H1 (cell line): ENCODE data around the gene GCHFR. TPM values are rescaled to one million over a fixed set of nuclear protein-coding genes. Genes with fewer than 3 reads are reported as not detected.

ENCODE experiments used
- CTCF ChIA-PET: fragments of 300-600 bp; sonication (Branson Sonifier 250); formaldehyde crosslinking; loops from one replicate; lab custom pipeline; 2021; ENCODE audit not compliant: partially characterized antibody; lab: Charles Lee
- POLR2A ChIA-PET: fragments of 300-600 bp; sonication (Branson Sonifier 250); formaldehyde crosslinking; loops from one replicate; lab custom pipeline; 2021; ENCODE audit warnings: inconsistent platforms; ENCODE audit not compliant: partially characterized antibody; lab: Charles Lee
- DNase-seq, 2 experiments: peaks; one replicate each; pipeline versions ENCODE4 v3.0.0 to v3.0.0-alpha.2; 2010 to 2022; ENCODE audit warnings: low spot score in 2 of 2, low read depth in 1 of 2, mixed read lengths in 1 of 2
- FAIRE-seq: peaks from 2 replicates; lab custom pipeline; 2011; peaks lifted over from hg19 to GRCh38; lab: Jason Lieb, UNC
- H2AFZ ChIP-seq: 2 replicates; pipeline ENCODE4 v1.8.1; 2012; ENCODE audit warnings: low read length, inconsistent platforms
- H2AK5ac ChIP-seq: 2 replicates; pipeline ENCODE4 v1.6.1; 2013; ENCODE audit warnings: low read depth, low read length
- H2BK120ac ChIP-seq: replicated peaks from 2 replicates; pipeline ENCODE3; 2013; ENCODE audit warnings: low read depth, low read length, inconsistent platforms
- H2BK12ac ChIP-seq: 2 replicates; pipeline ENCODE4 v1.6.1; 2013; ENCODE audit warnings: low read depth, low read length
- H2BK15ac ChIP-seq: 2 replicates; pipeline ENCODE4 v1.6.1; 2013; ENCODE audit warnings: low read length
- H2BK20ac ChIP-seq: 2 replicates; pipeline ENCODE4 v1.6.1; 2013; ENCODE audit warnings: low read length
- H2BK5ac ChIP-seq: 2 replicates; pipeline ENCODE4 v1.6.1; 2013; ENCODE audit warnings: low read depth, low read length
- H3K14ac ChIP-seq: 2 replicates; pipeline ENCODE4 v1.6.1; 2013; ENCODE audit warnings: inconsistent platforms; ENCODE audit not compliant: insufficient read length
- H3K18ac ChIP-seq: 2 replicates; pipeline ENCODE4 v1.6.1; 2013; ENCODE audit warnings: low read length; ENCODE audit errors: extremely low read depth
- H3K23ac ChIP-seq: 2 replicates; pipeline ENCODE4 v1.6.1; 2013; ENCODE audit warnings: inconsistent platforms; ENCODE audit not compliant: insufficient read length
- H3K23me2 ChIP-seq: 2 replicates; pipeline ENCODE4 v1.6.1; 2013; ENCODE audit warnings: low read depth, low read length
- H3K27ac ChIP-seq: 2 replicates; pipeline ENCODE4 v1.6.1; 2011; ENCODE audit warnings: low read depth, low read length, inconsistent platforms
- H3K27me3 ChIP-seq, 4 experiments: replicated peaks in 1 of 4; 1 replicate in 1 of 4; 2 replicates in 3 of 4; pipeline versions ENCODE4 v1.6.1 to v1.8.1; 2011 to 2013; ENCODE audit warnings: low read length in 3 of 4, mild to moderate bottlenecking in 3 of 4, inconsistent platforms in 2 of 4, mixed read lengths in 2 of 4, moderate library complexity in 1 of 4; ENCODE audit not compliant: control insufficient read depth in 3 of 4, insufficient read depth in 3 of 4; ENCODE audit errors: extremely low read depth in 1 of 4
- H3K36me3 ChIP-seq, 4 experiments: 2 replicates each; pipeline versions ENCODE4 v1.6.1 to v1.8.1; 2011 to 2013; ENCODE audit warnings: mild to moderate bottlenecking in 4 of 4, low read length in 3 of 4, moderate library complexity in 2 of 4, control low read depth in 1 of 4, inconsistent platforms in 1 of 4; ENCODE audit not compliant: insufficient read depth in 4 of 4, control insufficient read depth in 2 of 4
- H3K4ac ChIP-seq: replicated peaks from 2 replicates; pipeline ENCODE3; 2013; ENCODE audit warnings: low read length, low read depth, mixed read lengths, inconsistent platforms; ENCODE audit not compliant: insufficient read length
- H3K4me1 ChIP-seq, 4 experiments: replicated peaks in 1 of 4; 1 replicate in 1 of 4; 2 replicates in 3 of 4; pipeline versions ENCODE4 v1.6.1 to v1.8.1; 2011 to 2013; ENCODE audit warnings: low read length in 3 of 4, inconsistent platforms in 2 of 4, mixed read lengths in 1 of 4; ENCODE audit not compliant: insufficient read depth in 4 of 4, control insufficient read depth in 3 of 4
- H3K4me2 ChIP-seq, 2 experiments: 2 replicates each; pipeline versions ENCODE4 v1.6.1 to v1.8.1; 2011 to 2013; ENCODE audit warnings: low read depth in 2 of 2, low read length in 2 of 2, control low read depth in 1 of 2, inconsistent platforms in 1 of 2, mild to moderate bottlenecking in 1 of 2; ENCODE audit not compliant: insufficient read depth in 1 of 2
- H3K4me3 ChIP-seq, 4 experiments: fragments of 200-600, 300-600 bp in 1 of 4; sonication (generic), shearing (Covaris generic), sonication (Bioruptor Twin) in 1 of 4; 2 replicates each; pipeline versions ENCODE4 v1.5.1 to v1.8.1; 2011 to 2016; ENCODE audit warnings: low read length in 4 of 4, low read depth in 3 of 4, control low read depth in 2 of 4, inconsistent platforms in 2 of 4, mild to moderate bottlenecking in 2 of 4, mixed read lengths in 1 of 4, moderate library complexity in 1 of 4; ENCODE audit not compliant: insufficient read depth in 2 of 4; ENCODE audit errors: extremely low read depth in 1 of 4
- H3K56ac ChIP-seq: replicated peaks from 2 replicates; pipeline ENCODE3; 2013; ENCODE audit warnings: low read depth, mild to moderate bottlenecking, mixed read lengths, low read length, inconsistent platforms; ENCODE audit not compliant: insufficient read length
- H3K79me1 ChIP-seq: 2 replicates; pipeline ENCODE4 v1.6.1; 2013; ENCODE audit warnings: low read depth, low read length, control low read depth
- H3K79me2 ChIP-seq, 2 experiments: 2 replicates each; pipeline versions ENCODE4 v1.6.1 to v1.8.1; 2012 to 2013; ENCODE audit warnings: low read length in 2 of 2, mild to moderate bottlenecking in 2 of 2, inconsistent platforms in 1 of 2; ENCODE audit not compliant: insufficient read depth in 2 of 2, control insufficient read depth in 1 of 2
- H3K9ac ChIP-seq, 4 experiments: replicated peaks in 1 of 4; 1 replicate in 1 of 4; 2 replicates in 3 of 4; pipeline versions ENCODE4 v1.6.1 to v1.8.1; 2011 to 2013; ENCODE audit warnings: low read depth in 3 of 4, low read length in 3 of 4, control low read depth in 2 of 4, mild to moderate bottlenecking in 2 of 4, moderate library complexity in 2 of 4, inconsistent platforms in 1 of 4; ENCODE audit errors: extremely low read depth in 1 of 4
- H3K9me3 ChIP-seq, 2 experiments: 2 replicates each; pipeline versions ENCODE4 v1.6.1 to v1.8.1; 2012 to 2013; ENCODE audit warnings: mild to moderate bottlenecking in 2 of 2, moderate library complexity in 2 of 2, control low read depth in 1 of 2, inconsistent platforms in 1 of 2, low read depth in 1 of 2, low read length in 1 of 2, mixed read lengths in 1 of 2; ENCODE audit not compliant: insufficient read depth in 2 of 2
- H4K20me1 ChIP-seq, 2 experiments: replicated peaks in 1 of 2; 2 replicates each; pipeline versions ENCODE3 to v1.8.1; 2011 to 2013; ENCODE audit warnings: inconsistent platforms in 2 of 2, low read length in 2 of 2, mild to moderate bottlenecking in 1 of 2; ENCODE audit not compliant: insufficient read depth in 2 of 2, control insufficient read depth in 1 of 2
- H4K5ac ChIP-seq: 2 replicates; pipeline ENCODE4 v1.6.1; 2013; ENCODE audit warnings: low read length, low read depth, mixed read lengths, inconsistent platforms; ENCODE audit not compliant: insufficient read length
- H4K8ac ChIP-seq: 2 replicates; pipeline ENCODE4 v1.8.0; 2013; ENCODE audit warnings: mild to moderate bottlenecking, moderate library complexity, low read length, inconsistent platforms; ENCODE audit not compliant: insufficient read depth; ENCODE audit errors: extremely low read depth
- H4K91ac ChIP-seq: replicated peaks from 2 replicates; pipeline ENCODE3; 2013; ENCODE audit warnings: low read length, mixed read lengths, inconsistent platforms; ENCODE audit not compliant: insufficient read length
- CTBP2 ChIP-seq: IDR thresholded peaks from 2 replicates; pipeline ENCODE4 v1.7.0; 2011; ENCODE audit warnings: borderline replicate concordance, mild to moderate bottlenecking, moderate library complexity, mixed read lengths, low read length; ENCODE audit not compliant: insufficient read depth, insufficient read length
- RXRA ChIP-seq: IDR thresholded peaks from 2 replicates; pipeline ENCODE4 v1.6.1; 2011; ENCODE audit warnings: low read depth, mild to moderate bottlenecking, low read length, moderate library complexity; ENCODE audit not compliant: insufficient read depth
- WGBS, 2 experiments: shearing (Covaris generic) in 1 of 2; methylation state at CpG; one replicate each; pipeline versions ENCODE4 v1.1.6 to v1.1.7; 2013 to 2015; ENCODE audit warnings: low lambda C conversion rate in 2 of 2, mixed read lengths in 2 of 2, inconsistent platforms in 1 of 2, low coverage in 1 of 2, missing lambda C conversion rate in 1 of 2; ENCODE audit not compliant: insufficient replicate concordance in 2 of 2, insufficient coverage in 1 of 2, insufficient read length in 1 of 2; ENCODE audit errors: extremely low coverage in 1 of 2, missing lambda C conversion rate in 1 of 2; 5-methylcytosine and 5-hydroxymethylcytosine counted together
- polyA plus RNA-seq, 7 experiments: library from polyadenylated mRNA; depleted of rRNA in 3 of 7; stranded (reverse) in 5 of 7; unstranded in 2 of 7; fragments of >200 nt in 5 of 7; fragments of 200-250 nt in 2 of 7; gene quantifications; 1 replicate in 5 of 7; 2 replicates in 1 of 7; 4 replicates in 1 of 7; pipeline versions ENCODE4 v1.2.1 to v1.2.3, GENCODE V29; 2011 to 2013; ENCODE audit warnings: missing spikeins in 2 of 7, mixed read lengths in 2 of 7
- total RNA-seq: library from RNA; stranded (reverse); fragmentation: NEBNext Ultra II Directional; extraction: Animal tissue kit (Norgen Biotek cat#: 25700); gene quantifications from 2 replicates; pipeline ENCODE4 v1.2.1, GENCODE V29; 2021

GCHFR gene
- total and polyA plus RNA-seq, 2 of the 8 experiments (the other 6 are each of a cell fraction or from before 2014, with no cell fraction given): 25.9 to 81.5 TPM

DNA sequence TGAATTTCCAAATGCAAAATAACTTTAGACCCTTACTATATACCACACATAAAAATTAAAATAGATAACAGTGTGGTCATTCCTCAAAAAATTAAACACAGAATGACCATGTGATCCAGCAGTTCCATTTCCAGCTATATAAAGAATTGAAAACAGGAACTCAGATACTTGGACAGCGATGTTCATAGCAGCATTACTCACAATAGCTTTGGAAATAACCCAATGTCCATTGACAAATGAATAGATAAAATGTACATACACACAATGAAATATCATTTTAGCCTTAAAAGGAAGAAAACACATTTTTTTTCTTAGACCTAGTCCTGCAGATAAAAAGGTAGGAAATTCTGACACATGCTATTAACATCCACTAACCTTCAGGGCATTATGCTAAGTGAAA, 42.2 kb upstream of the GCHFR start:
- WGBS, 2 experiments: 100% methylated on average over 1 of the region's 1 CpG; no CpG with 5 or more reads in 1 of the 2 experiments
- ChIA-PET CTCF (interaction anchor here (1.1 to 1.2 kb wide), 2 partner anchors 45 to 171 kb away, joined by 3 read pairs; no protein-coding TSS in a partner anchor), POLR2A (interaction anchor here (0.6 kb wide), 1 partner anchor 139 kb away, joined by 3 read pairs; no protein-coding TSS in a partner anchor)
- no peaks in the 10 kb centered on the region for H3K79me1 ChIP-seq
- no peaks in the 10 kb centered on the region for H3K79me2 ChIP-seq
- no peak overlapping the region for H4K5ac ChIP-seq
- H2BK15ac ChIP-seq: no peak overlapping the region
- H3K23ac ChIP-seq: no peak overlapping the region
- FAIRE-seq (no peak), DNase-seq (no peak)
- no peak overlapping the region for H2AFZ ChIP-seq
- H2BK12ac ChIP-seq: no peak overlapping the region
- no peak overlapping the region for H4K8ac ChIP-seq
- no peak overlapping the region for H2BK5ac ChIP-seq
- no peak overlapping the region for H3K4me3 ChIP-seq
- H3K4me1 ChIP-seq: no peaks in the 10 kb centered on the region
- H3K9me3 ChIP-seq: no peaks in the 10 kb centered on the region
- no peaks in the 10 kb centered on the region for H4K20me1 ChIP-seq
- H4K91ac ChIP-seq: no peak overlapping the region
- no peak overlapping the region for H3K27ac ChIP-seq
- H3K23me2 ChIP-seq: no peaks in the 10 kb centered on the region
- peaks cover 3 to 36% (median 10%) of the 10 kb centered on the region in 4 experiments; a peak in 7 of 8 replicates for H3K36me3 ChIP-seq
- TF ChIP-seq RXRA: no peak
- TF ChIP-seq CTBP2: no peak
- no peak overlapping the region for H2AK5ac ChIP-seq
- H3K14ac ChIP-seq: no peak overlapping the region
- H2BK120ac ChIP-seq: no peak overlapping the region
- H3K27me3 ChIP-seq: no peaks in the 10 kb centered on the region
- H3K9ac ChIP-seq: no peak overlapping the region
- no peak overlapping the region for H3K56ac ChIP-seq
- no peak overlapping the region for H3K4ac ChIP-seq
- H3K18ac ChIP-seq: no peak overlapping the region
- H2BK20ac ChIP-seq: no peak overlapping the region
- H3K4me2 ChIP-seq: no peak overlapping the region
